Spinal cord (tissue), 10 donors: ENCODE data around the gene CAPN15. TPM values are rescaled to one million over a fixed set of nuclear protein-coding genes. Genes with fewer than 3 reads are reported as not detected.

Source experiments
- DNase-seq, 6 donors: peaks; one replicate each; pipeline versions ENCODE4 v3.0.0 to v3.0.0-alpha.2; 2013 to 2015; ENCODE audit warnings: low spot score in 6 of 6, low read depth in 4 of 6
- H3K27ac ChIP-seq: one replicate; pipeline ENCODE4 v1.5.1; 2013; ENCODE audit warnings: low read depth, low read length, control low read depth
- H3K27me3 ChIP-seq: one replicate; pipeline ENCODE4 v1.6.1; 2013; ENCODE audit warnings: low read length; ENCODE audit not compliant: control insufficient read depth, insufficient read depth
- H3K36me3 ChIP-seq: one replicate; pipeline ENCODE4 v1.6.1; 2013; ENCODE audit warnings: low read length; ENCODE audit not compliant: control insufficient read depth, insufficient read depth
- H3K4me1 ChIP-seq: one replicate; pipeline ENCODE4 v1.6.1; 2013; ENCODE audit warnings: low read length; ENCODE audit not compliant: control insufficient read depth, insufficient read depth
- H3K4me3 ChIP-seq: one replicate; pipeline ENCODE4 v1.5.1; 2013; ENCODE audit warnings: low read depth, low read length, control low read depth
- H3K9me3 ChIP-seq: one replicate; pipeline ENCODE4 v1.6.1; 2013; ENCODE audit warnings: low read length; ENCODE audit not compliant: control insufficient read depth, insufficient read depth
- WGBS: methylation state at CpG from one replicate; pipeline ENCODE4 v1.1.5; 2013; ENCODE audit warnings: missing lambda C conversion rate; ENCODE audit not compliant: insufficient coverage; 5-methylcytosine and 5-hydroxymethylcytosine counted together
- polyA plus RNA-seq, 2 donors: library from polyadenylated mRNA; unstranded; fragments of 120-200 nt; gene quantifications; one replicate each; pipeline ENCODE4 v1.2.1, GENCODE V29; 2013; ENCODE audit not compliant: insufficient read length in 2 of 2
- total RNA-seq, 2 donors: library from RNA; depleted of rRNA in 1 of 2; stranded (reverse); fragments of 120-200 nt in 1 of 2; fragments of >200 nt in 1 of 2; gene quantifications; one replicate each; pipeline versions ENCODE4 v1.2.3 to v1.2.4, GENCODE V29; 2013 to 2014
- donor health status: healthy.

CAPN15 gene
- total and polyA plus RNA-seq, 4 donors, result 9.6 to 43.2 (median 27.9) TPM

DNA sequence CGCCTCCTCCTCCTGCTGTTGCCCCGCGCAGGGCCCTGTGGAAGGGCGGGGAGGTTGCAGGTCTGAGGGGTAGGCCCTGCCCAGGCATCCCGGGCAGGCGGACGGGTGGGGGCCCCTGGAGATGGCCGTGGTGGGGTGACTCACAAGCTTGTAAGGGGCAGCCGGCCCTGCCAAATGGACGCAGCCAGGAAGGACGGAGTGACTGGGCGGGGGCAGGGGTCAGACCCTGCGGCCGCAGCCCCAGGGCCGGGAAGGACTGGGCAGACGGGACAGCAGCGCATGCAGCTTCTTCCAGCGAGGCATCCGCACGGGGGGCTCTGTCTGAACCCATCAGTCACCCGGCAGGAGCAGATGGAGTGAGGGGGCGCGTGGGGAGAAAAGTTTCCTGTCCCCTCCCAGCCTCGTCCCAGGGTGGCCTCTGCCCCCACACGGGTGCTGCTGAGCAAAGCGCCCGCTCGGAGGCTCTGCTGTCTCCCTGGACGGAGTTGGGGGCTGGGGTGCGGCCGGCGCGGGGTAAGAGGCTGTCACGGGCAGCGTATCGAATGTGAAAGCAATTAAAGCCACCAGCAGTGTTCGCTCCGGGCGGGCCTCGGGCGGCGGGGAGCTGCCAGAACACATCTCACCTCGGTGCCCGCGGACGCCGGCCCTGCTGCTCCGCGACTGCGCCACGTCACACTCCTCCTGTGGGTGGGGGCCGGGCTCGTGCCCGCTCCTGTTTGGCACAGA lies 27.3 kb downstream of the CAPN15 start:
- DNase-seq, result no peak
- Histone ChIP-seq H3K4me3 (no peak overlapping the region), H3K36me3 (peaks cover 56% of the 10 kb centered on the region), H3K27me3 (peaks cover 17% of the 10 kb centered on the region), H3K4me1 (peaks cover 33% of the 10 kb centered on the region), H3K9me3 (no peaks in the 10 kb centered on the region), H3K27ac (no peak overlapping the region)
- WGBS, result 55% methylated on average over 51 of the region's 54 CpGs

DNA sequence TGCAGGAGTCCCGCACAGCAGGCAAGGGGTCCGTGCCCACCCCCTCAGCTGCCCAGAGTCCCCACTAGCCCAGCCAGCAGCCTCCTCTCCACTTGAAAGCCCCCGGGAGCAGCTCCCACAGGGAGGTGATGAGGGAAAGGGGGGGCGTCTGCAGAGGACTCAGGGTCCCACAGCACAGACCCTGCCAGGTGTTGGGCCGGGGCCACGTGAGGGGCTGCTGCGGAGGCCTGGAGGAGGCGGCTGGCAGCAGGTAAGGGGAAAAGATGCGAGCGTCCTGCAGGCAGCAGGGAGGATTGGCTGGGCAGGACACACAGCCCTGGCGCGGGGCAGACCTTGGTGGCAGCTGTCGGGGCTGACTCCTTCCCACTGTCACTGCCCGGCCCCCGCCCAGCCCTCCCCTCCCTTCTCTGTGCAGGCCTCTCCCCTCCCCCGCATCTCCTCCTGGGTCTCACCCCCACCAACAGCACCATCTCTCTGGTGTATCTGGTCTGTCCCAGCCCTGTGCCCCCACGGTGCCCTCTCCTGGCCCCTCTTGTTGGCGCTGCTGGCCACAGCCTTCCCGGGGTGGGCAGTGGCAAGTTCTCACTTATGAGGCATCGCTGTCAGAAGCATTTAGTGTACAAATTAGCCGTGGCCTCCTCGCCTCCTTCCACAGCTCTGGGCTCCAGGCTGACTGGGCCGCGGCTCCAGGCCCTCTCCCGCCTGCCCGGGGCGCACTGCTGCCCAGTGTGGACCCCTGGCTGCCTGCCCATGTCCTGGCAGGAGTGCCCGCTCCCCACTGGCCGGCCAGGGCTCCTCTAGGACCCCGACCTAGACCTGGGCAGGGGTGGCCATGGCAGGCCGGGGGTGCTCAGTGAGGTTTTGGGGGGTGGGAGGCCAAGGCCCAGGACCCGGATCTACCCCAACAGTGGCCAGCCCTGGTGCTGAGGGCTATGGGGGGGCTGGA lies 28.3 kb downstream of the CAPN15 start:
- Histone ChIP-seq H3K27me3 (peaks cover 18% of the 10 kb centered on the region), H3K4me3 (no peak overlapping the region), H3K36me3 (peaks cover 46% of the 10 kb centered on the region), H3K4me1 (peaks cover 33% of the 10 kb centered on the region), H3K9me3 (no peaks in the 10 kb centered on the region), H3K27ac (no peak overlapping the region)
- 71% methylated on average over 23 of the region's 32 CpGs for WGBS
- DNase-seq, result no peak

DNA sequence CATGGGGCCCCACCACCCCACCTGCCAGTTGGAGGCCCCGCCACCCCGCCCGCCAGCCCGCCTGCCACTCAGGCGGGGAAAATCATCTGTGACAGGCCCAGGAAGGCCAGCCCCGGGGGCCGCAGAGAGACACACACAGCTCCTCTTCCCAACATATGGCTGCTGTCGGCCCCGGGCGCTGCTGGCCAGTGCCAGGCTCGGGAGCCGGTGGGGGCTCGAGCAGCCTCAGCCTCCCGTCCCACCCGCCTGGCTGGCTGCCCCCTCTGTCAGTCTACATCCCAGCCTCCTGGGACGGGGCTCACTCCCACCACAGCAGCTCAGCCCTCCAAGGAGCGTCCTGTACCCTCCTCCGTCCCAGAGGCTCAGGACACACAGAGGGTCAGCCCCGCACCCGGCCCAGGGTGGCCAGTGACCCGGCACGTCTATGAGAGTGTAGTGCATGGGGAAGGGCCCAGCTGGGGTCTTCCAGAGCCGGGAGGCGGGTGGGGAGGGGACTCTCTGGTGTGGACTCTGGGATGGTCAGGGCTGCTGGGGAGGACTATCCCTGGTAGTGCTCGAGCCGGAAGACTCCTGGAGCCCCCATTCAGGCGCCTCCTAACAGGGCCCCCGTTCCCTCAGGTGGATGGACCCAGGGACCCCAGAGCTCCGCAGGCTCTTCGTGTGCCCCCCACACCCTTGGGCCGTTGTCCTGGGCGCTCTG lies 29.1 kb downstream of the CAPN15 start:
- H3K36me3 ChIP-seq, result peaks cover 40% of the 10 kb centered on the region
- H3K27ac ChIP-seq, result no peak overlapping the region
- DNase-seq, result no peak
- peaks cover 26% of the 10 kb centered on the region for H3K27me3 ChIP-seq
- peaks cover 36% of the 10 kb centered on the region for H3K4me1 ChIP-seq
- no peak overlapping the region for H3K4me3 ChIP-seq
- H3K9me3 ChIP-seq, result no peaks in the 10 kb centered on the region
- WGBS, result 74% methylated on average over 29 of the region's 32 CpGs

DNA sequence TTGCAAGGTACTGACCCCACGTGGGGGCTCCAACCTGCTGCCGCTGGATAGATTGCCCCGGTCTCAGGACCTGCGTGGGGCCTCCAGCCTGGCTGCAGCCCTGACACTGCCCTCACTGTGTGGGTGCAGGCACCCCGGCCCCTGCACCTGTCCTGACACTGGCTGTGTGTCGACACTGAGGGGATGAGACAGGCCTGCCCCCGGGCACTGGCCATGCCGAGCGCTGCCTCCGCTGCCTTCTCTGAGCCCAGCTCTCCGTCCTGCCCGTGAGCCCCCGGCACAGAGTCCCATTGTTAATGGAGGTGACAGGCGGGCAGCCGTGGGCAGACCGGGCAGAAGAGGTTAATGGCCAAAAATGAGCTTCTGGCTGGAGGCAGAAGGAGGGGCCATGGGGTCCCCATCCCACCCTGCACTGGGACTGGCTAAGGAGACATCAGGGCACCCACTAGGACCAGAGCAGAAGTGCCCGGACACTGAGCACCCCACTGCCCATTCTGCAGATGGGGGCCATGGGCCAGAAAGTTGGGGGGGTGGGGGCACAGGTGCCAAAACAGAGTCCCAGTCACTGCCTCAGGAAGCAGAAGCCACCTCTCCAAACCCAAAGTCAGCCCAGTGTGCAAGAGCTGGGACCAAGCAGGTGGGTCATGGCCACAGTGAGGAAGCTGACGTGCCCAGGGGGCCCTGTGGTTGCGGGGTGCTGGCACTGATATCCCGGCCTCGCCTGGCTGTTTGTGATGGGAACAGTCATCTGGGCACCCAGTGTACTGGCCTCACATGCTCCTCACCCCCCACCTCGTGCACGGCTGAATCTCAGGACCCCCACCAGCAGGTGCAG lies 30.2 kb downstream of the CAPN15 start:
- 78% methylated on average over 22 of the region's 23 CpGs for WGBS
- DNase-seq, result no peak
- Histone ChIP-seq H3K27ac (no peak overlapping the region), H3K9me3 (no peaks in the 10 kb centered on the region), H3K4me1 (peaks cover 36% of the 10 kb centered on the region), H3K4me3 (no peak overlapping the region), H3K27me3 (peaks cover 33% of the 10 kb centered on the region), H3K36me3 (peaks cover 30% of the 10 kb centered on the region)

DNA sequence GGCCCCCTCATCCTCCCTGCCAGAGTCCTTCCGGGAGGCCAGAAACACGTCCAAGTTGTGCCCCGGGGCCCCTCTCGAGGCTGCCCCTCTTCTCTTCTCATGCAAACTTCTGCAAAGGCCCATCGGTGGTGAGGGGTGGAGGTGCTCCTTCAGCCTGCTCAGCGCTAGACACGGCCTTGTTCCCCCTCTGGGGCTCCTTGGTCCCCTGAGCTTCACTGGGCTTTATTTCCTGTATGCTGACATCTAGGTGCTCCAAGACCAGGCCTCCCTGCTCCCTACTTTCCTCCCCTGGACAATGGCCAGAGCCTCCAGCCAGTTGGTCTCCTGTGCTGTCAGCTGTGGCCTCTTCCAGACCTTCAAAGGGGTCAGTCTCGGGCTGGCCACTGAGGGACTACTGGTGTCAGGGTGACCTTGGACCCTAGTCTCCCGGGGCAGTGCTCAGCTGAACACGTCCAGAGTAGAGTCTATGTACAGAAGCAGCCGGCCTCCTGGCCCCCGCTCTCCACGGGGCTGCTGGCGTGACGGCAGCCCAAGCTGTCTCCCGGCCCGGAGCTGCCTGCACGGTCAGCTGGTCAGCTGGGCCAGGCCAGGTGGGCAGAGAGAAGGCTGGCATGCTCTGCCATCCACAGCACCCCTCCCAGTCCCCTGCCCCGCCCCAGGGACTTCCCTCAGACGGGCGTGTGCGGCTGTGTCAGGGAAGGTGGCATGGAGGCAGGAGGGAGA lies 30.9 kb downstream of the CAPN15 start:
- peaks cover 24% of the 10 kb centered on the region for H3K36me3 ChIP-seq
- no peak overlapping the region for H3K4me3 ChIP-seq
- H3K4me1 ChIP-seq, result peaks cover 36% of the 10 kb centered on the region
- peaks cover 33% of the 10 kb centered on the region for H3K27me3 ChIP-seq
- H3K27ac ChIP-seq, result no peak overlapping the region
- DNase-seq, result no peak
- 66% methylated on average over 18 of the region's 22 CpGs for WGBS
- no peaks in the 10 kb centered on the region for H3K9me3 ChIP-seq

DNA sequence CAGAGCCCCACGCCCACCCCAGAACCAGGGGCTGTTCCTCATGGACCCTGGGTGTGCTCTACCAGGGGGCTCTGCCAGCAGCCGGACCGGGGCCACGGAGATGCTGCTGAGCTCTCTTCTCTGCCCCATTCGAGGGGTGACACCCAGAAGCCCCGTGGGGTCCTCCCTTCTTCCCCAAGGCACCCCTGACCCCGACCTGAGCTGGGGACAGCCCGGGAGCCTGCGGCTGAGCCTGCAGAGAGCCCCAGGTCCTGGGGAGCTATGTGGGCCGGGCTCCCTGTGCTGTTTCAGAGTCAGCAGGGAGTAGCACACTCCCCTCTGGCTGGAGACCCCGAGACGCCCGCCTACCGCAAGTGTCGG lies 31.5 kb downstream of the CAPN15 start:
- Histone ChIP-seq H3K27me3 (peaks cover 33% of the 10 kb centered on the region), H3K9me3 (no peaks in the 10 kb centered on the region), H3K36me3 (peaks cover 18% of the 10 kb centered on the region), H3K27ac (no peak overlapping the region), H3K4me3 (no peak overlapping the region), H3K4me1 (peaks cover 33% of the 10 kb centered on the region)
- 61% methylated on average over 15 of the region's 15 CpGs for WGBS
- DNase-seq, result no peak

DNA sequence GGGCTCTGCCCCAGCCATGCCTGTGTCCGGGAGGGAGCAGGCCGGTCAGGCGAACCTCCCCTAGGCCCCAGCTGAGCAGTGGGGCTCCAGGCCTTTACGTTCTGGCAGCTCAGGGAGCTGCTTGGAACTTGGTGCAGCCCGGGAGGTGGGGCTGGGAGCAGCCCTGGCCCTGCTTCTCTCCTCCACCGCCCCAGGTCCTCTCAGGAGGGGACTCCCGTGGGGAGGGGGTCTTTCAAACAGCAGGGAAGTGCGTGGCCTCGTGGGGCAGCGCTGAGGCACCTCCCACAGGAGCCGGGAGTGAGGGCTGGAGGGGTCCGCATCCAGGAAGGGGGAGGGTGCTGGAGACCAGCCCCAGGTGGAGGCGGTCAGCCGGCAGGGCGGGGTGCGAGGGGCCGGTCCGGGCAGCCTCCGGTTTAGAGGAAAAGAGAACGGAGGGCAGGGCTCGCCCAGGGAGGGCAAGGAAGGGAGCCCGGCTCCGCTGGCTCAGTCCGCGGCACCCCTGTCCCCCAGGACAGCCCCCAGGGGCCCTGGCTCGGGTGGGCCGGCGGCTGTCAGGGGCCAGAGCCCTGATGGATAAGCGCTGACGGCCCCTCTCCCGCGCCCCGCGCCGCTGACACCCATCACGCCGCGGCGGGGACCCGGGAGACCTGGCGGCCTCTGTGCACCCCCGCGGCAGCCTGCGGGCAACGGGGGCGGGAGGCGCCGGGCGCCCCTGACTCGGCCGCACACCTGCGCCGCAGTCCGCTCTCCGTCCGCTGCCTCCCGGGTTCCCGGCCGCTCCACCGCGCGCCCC lies 32.1 kb downstream of the CAPN15 start:
- Histone ChIP-seq H3K27ac (no peak overlapping the region), H3K36me3 (peaks cover 12% of the 10 kb centered on the region), H3K4me1 (peaks cover 27% of the 10 kb centered on the region), H3K4me3 (no peak overlapping the region), H3K27me3 (peaks cover 33% of the 10 kb centered on the region), H3K9me3 (no peaks in the 10 kb centered on the region)
- WGBS, result 3% methylated on average over 59 of the region's 62 CpGs
- DNase-seq, result no peak

DNA sequence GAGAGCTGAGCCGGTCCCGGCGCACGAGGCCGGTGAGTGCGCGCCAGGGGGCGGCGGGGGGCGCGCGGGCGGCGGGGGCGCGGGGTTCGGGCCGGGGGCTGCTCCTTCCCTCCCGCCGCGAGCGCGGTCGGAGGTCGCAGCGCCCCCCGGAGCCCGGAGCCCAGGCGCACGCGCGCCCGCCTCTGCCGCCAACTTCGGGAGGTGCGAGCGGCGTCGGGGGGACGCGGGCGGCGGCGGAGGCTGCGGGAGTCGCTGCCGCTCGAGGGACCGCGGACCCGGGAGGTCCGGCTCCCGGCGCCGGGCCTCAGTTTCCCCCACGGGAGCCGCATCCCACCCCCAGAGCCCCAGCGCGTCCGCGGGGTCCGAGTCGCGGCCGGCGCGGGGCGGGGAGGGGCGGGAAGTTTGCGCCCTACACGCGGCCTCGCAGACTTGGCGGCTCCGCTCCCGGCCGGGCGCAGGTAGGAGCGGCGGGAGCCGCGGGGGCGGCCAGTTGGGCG lies 32.7 kb downstream of the CAPN15 start, which contains the start of gene PRR35:
PRR35 (plus strand) TSS at position 191 of the 497 bp plus-strand sequence. CDS start 2,901 bp downstream, outside the sequence.
- H3K4me3 ChIP-seq, result no peak within 1 kb of the TSS
- no peak for DNase-seq
- H3K36me3 ChIP-seq, result peaks cover 6% of the 10 kb centered on the region
- peaks cover 33% of the 10 kb centered on the region for H3K27me3 ChIP-seq
- peaks cover 27% of the 10 kb centered on the region for H3K4me1 ChIP-seq
- under 1% methylated on average over 84 of the region's 84 CpGs for WGBS
- no peaks in the 10 kb centered on the region for H3K9me3 ChIP-seq
- H3K27ac ChIP-seq, result no peak within 1 kb of the TSS
